NOMO-1 treated with DMSO at 0.1 percent for 48 hours (cell line): ENCODE results near the gene ISYNA1.

Source experiments
- DNase-seq: peaks from one replicate; lab custom pipeline; 2025; ENCODE audit not compliant: unreplicated experiment; lab: John Stamatoyannopoulos, UW

Gene ISYNA1

DNA sequence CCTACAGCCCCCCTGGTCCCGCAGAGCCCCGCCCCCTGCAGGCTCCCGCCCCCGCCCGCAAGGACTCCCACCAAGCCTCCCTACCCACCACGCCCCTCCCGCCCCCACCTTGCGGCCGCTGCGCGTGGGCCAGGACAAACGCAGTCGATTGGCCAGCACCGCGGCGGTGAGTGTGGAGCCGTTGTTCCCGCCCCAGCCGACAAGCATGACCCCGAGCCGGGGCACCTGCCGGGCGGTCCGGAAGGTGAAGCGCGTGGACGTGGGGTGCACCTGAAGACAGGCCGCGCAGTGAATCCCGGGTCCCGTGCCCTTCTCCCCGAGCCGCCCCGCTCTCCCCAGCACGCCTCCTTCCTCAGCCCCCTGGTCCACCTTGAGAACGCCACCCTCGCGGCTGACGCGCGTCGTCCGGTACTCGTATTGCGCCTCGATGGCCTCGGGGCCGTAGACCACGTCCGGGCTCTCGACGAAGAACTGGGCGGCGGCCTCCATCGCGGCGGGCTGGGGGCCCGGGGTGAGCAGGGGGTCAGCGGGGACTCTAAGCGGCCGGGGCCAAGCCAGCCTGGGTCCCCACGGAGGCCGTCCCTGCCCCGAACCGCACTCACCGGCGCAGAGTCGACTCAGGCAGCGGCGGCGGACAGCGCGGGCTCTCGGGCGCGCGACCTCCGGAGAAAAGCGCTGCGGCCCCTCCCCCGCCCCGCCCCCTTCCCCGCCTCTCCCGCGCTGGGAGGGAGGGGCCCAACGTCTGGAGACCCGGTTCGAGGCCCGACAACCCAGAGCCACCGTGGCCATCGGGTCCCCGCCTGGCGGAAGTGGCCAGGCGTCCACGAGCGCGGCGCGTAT lies at the start of gene ISYNA1:
TSS of gene ISYNA1 (minus strand) at position 643 of the 840 bp plus-strand sequence. CDS start at position 489, 154 bp downstream.
- DNase-seq, result peak; percentile 8

DNA sequence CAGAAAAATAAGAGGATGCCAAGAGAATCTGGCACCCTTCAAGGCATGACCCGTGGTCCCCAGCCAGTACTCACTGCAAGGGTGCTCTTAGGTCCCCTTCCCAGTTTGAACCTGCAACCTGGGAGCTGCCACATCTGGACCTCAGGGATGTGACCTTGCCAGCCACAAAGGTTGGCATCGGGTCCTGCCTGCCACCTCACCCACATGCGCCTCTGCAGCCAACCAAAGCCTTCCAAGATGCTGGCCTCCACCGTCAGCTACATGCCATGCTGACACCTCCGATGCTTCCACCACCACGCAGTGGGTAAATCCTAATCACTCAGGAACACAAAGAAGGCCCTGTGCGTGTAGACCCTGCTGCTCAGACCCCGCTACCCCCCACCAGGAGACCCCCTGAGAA lies 48.8 kb upstream of the ISYNA1 start:
- no peak for DNase-seq

DNA sequence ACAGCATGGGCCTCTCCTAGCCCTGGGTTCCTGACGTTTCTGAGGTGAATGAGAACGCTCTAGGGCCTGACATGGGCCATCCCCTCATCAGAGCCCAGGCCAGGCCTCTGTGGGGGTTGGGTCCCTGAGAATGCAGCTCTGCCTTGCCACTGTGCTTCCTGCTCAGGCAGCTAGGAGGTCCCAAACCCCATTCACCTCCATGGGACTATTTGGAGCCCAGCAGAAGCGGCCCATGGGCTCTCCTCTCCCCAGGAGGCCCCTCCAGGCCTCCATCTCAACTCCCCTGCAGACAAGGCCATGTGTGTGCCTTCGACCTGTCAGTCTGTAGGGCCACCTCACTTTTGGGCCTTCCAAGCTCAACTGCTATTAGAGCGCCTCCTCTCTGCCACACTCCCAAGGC lies 47.1 kb upstream of the ISYNA1 start:
- DNase-seq, result no peak

DNA sequence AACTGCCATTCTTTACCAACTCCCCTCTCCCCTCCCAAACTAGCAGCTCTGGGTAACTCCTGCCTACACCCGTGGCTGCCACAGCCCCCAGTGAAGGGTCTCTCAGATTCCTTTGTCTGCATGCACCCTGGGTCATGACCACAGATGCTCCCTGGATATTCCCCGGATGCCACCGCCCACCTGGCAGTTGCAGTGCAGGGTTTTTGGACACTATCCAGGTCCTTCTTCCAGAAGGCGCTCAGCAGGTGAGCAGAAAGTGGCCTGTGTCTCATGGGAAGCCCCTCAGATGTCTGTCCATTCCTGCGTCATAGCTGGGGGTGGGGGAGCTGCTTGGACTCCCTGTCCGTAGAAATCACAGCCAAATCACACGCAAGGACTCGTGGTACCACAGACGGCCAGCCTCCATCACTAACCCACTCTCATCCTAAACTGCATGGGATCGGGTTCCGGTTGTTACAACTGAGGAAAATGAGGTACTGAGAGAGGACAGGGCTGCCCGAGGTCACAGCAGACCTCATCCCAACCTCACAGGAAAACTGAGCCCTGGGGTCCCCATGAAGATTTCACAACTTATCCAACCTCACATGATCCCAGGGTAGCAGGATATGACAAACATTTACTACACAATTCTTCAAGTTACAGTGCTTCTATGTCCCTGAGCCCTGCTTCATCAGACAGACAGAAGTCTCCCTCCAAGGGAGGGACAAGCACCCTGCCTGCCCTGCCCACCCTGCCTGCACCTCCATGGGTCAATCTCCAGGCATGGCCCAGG lies 45.4 kb upstream of the ISYNA1 start:
- no peak for DNase-seq

DNA sequence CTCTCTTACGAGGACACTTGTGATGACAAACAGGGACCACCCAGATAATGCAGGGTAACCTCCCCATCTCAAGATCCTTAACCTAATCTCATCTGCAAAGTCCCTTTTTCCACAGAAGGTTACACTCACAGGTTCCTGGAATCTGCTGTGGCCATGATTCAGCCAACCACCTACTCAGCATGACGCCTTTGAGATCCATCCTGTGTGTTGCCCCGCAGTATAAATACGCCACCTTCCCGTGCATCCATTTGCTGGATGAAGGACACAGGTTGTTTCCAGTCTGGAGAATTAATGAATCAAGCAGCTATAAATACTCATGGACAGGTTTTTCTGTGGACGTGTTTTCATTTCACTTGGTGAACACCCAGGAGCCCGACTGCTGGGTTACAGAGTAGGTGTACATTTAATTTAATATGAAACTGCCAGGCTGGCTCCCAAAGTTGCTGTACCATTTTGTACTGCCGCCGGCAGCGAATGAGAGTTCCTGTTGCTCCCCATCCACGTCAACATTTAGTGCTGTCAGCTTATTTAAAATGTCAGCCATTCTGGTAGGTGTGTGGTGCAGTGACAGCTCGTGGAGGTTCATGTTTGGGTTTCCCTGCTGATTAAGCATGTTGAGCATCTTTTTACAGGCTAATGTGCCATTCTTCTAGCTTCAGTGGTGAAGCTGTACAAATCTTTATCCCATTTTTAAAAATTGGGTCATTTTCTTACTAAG lies 43.7 kb upstream of the ISYNA1 start:
- no peak for DNase-seq

DNA sequence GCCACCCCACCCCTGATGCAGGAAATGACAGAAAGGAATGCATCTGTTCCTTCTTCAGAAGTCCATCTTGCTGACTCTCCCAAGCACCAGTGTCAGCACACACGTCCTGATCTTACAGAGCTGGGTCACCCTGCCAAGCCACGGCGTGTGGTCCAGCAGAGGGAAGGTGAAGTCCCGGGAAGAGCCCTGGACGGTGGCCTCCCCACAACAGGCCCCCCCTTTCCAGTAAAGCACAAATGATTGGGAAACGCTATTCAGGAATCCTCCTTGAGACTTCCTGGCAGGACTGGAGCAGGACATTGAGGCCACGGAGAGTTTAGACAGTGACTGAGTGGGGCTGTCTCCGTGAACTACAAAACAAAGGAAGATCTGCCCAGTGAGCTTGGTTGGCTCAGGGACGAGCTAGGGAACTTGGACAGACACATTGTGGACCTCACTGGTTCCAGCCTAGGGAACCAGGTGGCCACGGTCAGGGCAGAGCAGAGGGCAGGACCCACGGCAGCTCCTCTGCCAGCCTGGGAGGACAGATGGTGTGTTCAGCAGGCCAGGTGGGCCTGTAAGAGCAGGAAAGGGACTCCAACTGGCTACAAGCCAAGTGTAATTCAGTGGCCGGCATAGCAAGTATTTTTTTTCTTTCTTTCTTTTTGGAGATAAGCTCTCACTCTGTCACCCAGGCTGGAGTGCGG lies 42.2 kb upstream of the ISYNA1 start:
- no peak for DNase-seq

DNA sequence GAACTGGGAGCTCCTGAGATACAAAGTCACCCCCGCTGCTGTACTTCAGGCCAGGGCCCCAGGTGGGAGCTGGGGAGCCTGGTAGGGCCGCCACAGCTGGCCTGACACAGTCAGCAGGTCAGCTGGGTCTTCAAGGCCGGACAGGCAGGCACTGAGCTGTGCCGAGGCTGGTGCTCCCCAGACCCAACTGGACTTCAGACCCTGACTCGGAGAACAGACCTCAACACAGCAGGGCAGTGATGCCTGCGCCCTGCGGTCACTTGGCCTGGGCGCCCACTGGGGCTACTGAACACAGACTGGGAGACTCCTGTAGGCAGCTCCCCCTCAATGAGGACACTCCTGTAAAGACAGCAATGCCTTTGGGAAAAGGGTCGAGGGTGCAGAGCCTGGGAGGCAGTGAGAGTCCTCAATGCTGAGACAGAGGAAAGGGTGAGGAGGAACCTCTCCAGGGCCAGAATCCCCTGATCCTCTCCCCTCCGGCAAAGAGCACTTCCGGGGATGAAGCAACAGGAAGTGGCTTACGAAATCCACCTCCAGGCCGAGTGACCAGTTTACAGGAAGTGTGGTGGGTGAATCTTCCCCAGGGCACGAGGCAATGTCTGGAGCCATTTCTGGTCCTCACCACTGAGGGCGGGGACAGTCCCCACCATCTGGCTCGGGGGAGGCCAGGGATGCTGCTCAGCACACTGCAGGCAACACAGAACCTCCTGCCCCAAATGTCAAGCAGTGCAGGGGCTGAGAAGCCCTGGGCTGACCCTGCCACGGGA lies 40.8 kb upstream of the ISYNA1 start:
- DNase-seq, result peak; percentile 95

DNA sequence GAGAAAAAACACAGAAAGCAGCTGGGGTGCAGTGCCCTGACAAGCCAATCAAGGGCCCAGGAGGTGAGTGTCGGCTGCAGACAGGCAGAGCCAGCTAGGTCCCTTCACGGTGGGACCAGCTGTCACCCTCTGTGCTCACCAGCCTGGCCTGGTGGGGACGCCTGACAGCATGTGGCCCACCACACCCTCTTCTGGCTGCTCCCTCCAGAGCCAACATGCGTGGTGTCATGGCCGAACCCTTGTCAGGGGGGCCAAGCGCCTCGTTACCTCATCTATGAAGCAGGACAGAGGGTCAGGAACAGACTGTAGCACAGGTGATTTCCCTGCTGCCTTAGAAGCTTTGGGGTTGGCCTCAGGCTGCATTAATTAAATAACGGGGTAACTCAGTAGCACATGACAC lies 40.0 kb upstream of the ISYNA1 start:
- no peak for DNase-seq

DNA sequence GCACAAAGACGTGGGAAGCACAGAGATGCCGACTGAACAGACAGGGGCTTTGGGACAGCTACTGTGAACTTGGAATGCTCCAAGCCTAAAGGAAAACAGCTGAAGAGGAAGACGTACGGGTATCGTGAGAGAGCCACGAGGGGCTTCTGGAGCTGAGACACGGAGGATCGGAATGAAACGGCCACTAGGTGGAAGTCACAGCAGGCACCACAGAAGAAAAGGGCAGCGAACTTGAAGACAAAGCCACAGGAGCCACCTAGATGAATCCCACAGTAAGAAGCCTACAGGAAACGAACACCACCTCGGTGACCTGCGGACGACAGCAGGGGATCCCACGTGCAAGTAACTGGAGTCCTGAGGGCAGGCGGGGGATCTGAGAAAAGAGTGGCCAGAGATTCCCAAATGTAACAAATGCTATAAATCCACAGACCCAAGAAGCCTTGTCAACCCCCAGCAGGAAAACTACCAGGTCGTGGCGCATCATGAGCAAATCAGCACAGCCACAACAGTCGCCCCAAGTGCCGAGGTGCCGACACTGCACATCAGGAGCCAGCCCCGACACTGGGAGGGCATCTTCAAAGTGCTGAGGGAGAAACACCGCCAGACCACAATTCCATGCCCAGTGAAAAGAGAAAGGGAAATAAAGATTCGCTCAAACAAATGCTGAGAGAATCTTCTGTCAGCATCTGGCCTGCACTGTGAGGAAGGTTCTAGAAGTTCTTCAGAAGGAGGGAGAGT lies 39.3 kb upstream of the ISYNA1 start:
- no peak for DNase-seq

DNA sequence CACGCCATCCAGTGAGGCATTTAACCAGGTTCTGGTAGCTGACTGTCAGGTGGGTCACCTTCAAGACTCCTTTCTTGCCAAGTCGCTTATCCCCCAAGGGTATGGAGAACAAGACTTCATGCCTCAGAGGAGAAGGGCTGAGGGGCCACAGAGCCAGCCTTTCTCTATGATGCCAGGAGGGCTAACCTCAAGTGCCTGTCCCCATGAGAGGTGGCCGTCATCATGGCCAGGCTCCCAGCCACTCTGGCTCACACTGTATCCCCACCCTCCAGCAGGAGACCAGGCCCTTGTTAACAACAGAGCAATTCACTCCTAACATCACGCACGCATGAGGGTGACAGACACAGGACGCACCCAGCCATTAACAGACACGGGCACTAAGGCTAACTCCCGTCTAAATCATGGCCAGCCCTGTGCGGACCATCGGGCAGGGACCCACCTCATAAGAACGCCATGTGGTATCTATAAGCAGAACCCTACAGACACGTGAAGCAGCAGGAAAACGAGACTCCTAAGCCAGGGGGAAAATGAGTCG lies 38.6 kb upstream of the ISYNA1 start:
- no peak for DNase-seq

DNA sequence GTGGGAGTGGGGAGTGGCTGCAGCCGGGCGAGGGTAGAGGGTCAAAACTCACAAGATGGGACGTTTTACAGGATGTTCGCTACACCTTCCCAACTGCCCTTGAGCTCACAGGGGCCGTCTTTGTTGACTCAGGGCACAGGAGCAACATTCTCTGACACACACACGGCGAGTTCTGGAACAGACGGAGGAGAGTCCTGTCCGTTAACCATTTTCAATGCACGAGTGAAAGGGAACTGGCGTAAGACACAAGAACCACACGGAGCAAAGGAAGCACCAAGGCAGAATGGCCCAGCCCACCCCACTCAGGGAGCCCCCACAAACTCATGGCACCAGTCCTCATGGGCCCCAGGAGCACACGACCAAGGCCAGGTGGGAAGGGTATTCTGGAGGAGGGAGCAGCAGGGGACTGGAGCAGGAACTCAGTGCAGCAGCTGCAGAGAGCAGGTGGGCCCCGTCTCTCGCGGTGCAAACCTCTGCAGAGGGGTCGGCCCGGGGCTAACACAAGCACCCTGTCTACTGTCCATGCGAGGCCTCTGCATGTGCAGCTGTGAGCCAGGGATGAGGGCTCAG lies 37.9 kb upstream of the ISYNA1 start:
- no peak for DNase-seq

DNA sequence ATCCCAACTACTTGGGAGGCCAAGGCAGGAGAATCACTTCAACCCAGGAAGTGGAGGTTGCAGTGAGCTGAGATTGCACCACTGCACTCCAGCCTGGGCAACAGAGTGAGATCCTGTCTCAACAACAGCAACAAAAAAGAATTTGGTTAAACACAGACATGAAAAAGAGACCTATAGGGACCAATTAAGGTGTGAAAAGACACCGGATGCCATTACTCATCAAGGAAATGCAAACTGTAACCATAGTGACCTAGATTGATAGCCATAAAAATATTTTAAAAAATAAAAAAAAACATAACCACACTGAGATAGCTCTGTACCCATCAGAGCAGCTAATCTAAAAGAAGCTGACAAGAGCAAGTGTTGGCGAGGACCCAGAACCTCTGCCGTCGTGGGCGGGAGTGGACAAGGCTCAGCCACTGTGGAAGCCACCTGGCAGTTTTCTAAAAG lies 37.1 kb upstream of the ISYNA1 start:
- no peak for DNase-seq

DNA sequence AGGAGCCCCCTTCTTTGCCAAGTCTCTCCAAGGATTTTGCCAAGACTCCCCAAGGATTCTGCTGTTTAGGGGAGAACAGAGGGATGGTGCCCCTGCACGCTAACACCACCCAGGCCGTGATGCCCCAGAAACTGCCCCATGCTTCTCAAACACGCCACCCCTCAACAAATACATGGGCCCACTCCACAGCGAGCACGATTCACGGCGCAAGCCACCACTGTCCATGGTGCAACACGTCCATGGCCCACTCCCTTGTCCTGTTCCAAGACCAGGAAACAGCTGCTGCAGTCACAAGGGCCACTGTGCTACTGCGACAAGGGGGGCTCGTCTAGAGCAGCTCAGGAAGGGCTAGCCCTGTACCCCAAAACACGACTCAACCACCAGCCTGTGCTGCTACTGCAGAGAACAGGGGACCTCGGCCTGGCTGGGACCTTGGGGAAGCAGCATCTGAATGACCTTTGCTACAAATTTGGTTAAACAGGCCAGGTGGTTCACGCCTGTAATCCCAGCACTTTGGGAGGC lies 36.5 kb upstream of the ISYNA1 start:
- no peak for DNase-seq

DNA sequence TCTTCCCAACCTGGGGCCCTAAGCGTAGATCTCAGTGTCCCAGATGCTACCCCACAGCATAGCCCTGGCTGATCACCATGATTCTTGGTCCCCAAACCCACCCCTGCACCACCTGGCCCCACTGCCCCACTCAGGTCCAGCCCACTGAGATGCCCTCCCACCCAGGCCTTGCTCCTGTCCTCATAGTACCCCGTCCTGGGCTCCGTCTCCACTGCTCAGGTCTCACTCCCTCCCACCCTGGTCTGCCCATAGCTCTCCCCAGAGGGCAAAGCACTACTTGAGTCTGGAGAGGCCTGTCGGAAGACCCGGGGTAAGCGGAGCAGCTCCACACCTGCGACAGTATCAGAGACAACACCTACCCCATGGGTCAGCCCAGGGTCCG lies 35.8 kb upstream of the ISYNA1 start:
- no peak for DNase-seq

DNA sequence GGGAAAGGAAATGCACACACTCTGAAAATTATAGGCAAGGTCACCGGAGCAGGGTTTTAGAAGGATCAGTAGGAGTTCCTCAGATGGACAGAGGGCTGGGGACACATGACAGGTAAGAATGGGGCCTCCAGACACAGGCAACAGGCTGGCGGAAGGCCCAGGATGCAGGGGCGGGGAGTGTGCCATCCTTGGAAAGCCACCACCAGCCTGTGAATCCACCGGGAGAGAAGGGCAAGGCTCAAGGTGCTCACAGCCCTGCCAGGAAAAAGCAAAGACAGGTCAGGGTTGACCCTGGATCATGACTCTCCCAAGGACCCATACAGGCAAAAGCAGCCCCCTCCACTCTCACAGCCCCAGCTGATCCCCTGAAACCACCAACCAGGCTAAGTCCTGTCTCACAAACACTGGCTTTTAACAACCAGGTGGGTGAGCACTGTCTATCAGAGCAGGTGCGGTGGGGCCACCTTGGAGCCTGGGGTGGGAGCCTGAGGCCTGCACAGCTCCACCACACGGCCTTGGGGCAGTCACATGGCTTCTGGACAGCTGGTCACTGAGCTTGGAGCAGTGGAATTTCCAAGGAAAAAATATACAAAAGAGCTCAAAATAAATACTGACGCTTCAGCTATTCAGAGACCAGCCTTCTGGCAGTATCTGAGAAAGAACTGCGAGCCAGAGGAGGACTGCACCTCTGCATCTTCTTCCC lies 35.2 kb upstream of the ISYNA1 start:
- DNase-seq, result no peak

DNA sequence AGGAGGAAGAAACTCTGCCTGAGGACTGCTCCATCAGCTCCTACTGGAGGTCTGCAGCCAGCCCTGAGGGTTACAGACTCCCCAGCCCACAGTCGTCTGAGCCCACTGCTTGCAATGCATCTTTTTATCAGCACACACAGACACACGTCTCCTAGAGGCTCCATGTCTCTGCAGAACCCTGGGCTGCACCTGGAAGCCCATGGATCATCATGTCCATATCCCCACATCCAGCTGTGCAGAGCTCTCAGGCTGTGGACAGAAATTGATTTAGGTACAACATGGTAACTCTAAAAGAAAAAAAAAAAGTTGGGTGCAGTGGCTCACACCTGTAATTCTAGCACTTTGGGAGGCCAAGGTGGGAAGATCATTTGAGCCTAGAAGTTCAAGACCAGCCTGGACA lies 32.9 kb upstream of the ISYNA1 start:
- DNase-seq, result no peak

DNA sequence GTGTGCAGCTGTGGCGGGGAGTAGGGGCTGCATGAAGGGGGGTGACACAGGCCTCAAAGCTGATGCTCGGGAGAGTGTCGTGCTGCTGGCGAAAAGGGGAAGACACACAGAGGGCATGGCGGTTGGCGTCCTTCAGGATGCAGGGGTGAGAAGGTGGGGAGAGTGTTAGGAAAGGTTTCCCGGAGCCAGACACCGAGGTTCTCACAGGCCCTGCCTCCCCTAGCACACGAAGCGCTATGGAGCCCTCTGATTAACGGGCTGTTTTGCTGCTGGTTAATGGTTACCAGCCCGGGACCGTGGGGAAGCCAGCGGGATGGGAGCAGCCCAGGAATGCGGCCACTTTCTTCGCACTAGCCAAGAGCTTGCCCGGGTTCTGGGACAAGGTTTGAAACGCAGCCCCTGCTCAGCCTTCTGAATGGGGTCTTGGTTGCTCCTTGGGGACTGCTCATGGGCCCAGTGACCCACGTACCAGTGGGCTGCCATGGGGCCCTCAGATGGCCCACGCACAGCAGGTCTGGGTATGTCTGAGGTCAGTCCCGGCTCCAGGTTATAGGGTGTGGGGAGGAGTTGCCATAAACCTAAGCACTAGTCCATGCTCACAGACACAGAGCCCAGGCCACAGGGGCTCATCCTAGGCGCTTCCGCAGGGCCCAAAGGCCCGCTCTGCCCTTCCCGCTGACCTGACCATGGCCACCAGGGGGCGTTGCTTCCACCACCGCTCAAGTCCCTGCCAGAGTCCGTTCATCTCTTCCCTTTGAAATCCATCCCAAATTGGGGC lies 31.3 kb upstream of the ISYNA1 start:
- DNase-seq, result peak; percentile 38
